GF-D8 (cell line): ENCODE data around the gene STX8.
A peak's percentile ranks its signal among the peaks of the same experiment; 100 is the strongest.
"Not testable (repeated sequence)": the region's sequence is repeated elsewhere in the genome, so short reads cannot be mapped to it uniquely, and the experiment has no call there.

ENCODE experiments used
- DNase-seq: peaks from one replicate; lab custom pipeline; 2025; lab: John Stamatoyannopoulos, UW

Gene STX8

GRCh38 chr17:9401434-9401833 is 174.2 kb downstream of the STX8 start:
- no peak for DNase-seq

DNA sequence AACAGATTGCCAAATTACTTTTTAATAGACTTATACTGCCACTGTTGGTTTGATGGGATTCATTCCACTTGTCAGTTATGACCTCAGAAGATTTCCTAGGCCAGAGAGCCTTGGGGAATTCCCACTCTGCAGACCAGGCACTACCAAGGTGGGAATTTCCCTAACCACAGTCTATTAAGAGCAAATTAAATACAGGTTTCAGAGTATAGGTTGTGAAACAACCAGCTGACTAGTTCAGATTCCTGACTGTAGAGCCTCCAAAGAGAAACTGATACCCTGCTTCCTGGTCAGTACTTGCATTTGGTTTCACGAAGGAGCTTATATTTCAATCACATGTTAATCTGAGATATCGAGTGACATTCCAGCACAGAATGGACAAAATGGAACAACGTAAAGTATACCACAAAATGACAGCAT is 186.5 kb downstream of the STX8 start:
- no peak for DNase-seq

DNA sequence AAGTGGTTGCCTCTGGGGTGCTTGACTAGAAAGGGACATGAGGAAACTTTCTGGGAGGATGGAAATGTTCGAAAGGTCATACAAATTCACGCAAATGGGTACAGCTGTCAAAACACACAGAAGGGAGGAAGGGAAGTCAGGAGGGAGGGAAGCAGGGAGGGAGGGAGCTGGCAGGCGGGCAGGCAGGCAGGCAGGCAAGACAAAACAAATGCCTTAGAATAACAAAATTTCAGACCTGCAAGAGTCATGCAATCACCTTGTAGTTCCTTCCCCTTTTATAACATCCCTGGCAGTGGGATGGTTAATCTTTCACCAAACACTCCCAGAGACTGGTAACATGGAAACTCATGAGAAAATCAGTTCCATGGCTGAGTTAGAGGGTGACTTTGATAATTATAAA is 189.2 kb downstream of the STX8 start:
- DNase-seq, result peak; percentile 3

- DNase-seq, result no peak
Measured at GRCh38 chr17:9383826-9384225, 191.8 kb downstream of the STX8 start.

GRCh38 chr17:9382626-9383025 is 193.0 kb downstream of the STX8 start:
- no peak for DNase-seq

DNA sequence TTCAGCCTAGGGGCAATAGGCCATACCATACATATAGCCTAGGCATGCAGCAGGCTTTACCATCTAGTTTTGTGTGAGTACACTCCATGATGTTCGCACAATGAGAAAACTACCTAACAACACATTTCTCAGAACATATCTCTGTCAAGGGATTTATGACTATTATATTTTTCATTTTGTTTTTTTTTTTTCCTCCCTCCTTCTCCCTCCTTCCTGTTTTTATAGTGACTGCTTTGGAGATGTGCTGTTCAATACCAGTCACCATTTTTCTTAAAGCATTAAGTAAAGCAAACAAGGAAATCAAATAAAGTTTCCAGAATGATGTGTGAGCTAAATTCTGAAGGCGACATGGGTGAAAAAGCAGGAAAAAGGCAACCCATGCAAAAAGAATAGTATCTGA is 194.6 kb downstream of the STX8 start:
- no peak for DNase-seq

DNA sequence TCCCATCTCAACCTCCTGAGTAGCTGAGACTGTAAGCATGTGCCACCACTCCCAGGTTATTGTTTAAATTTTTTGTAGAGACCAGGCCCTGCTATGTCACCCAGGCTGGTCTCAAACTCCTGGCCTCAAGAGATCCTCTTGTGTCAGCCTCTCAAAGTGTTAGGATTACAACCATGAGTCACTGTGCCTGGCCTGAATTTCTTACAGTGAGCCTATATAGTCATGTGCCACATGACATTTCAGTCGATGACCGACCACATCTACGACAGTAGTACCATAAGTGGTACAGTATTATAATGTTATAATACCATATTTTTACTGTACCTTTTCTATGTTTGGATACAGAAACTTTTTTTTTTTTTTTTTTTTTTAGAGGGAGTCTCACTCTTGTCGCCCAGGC is 195.3 kb downstream of the STX8 start:
- DNase-seq, result no peak

- not testable (repeated sequence) for DNase-seq
Measured at GRCh38 chr17:9376177-9376576, 199.4 kb downstream of the STX8 start.

GRCh38 chr17:9371019-9371418 is 204.6 kb downstream of the STX8 start:
- DNase-seq, result no peak

DNA sequence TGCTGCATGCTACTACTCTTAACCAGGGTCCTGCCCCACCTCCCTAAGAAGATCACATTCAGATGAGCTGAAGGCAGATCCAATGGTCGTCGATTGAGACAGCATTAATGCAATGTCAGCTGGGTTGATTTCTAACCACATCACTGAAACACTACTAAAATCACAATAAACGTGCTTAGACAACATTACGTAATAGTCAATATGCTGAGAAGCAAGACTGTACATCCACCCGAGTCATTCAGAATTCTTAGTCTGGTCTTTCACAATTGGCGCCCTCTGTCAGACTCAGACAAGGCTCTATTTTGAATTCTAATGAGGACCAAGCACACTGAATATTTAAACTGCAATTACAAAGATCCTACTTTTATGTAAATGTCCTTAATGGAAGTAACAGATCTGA is 205.2 kb downstream of the STX8 start:
- DNase-seq, result no peak

GRCh38 chr17:9368631-9369030 is 207.0 kb downstream of the STX8 start:
- DNase-seq, result no peak

GRCh38 chr17:9367156-9367555 is 208.5 kb downstream of the STX8 start:
- DNase-seq, result no peak

DNA sequence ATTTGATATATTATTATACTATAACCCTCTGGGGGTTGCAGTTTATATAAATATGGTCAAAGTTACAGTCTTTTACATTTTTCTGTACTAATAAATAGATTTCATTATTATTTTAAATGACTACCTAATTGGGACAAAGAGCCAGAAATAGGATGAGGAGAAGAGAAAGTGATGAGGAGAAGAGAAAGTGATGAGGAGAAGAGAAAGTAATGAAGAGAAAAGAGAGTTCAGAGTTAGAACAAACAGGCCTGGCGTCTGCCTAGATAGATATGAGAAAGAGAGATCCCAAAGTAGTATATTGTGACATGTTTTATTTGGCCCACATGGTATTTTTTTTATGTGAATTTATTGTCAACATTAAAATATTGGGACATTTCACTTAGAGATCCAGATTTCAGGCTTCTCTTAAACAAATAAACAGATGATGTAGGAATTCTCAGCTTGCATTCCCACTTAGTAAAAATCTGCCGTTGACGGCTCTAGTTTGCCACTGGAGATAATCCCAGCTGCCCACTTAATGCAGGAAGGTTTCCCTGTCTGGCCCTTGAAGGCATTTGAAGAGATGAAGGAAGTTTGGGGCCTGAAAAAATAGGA is 210.7 kb downstream of the STX8 start:
- DNase-seq, result no peak

DNA sequence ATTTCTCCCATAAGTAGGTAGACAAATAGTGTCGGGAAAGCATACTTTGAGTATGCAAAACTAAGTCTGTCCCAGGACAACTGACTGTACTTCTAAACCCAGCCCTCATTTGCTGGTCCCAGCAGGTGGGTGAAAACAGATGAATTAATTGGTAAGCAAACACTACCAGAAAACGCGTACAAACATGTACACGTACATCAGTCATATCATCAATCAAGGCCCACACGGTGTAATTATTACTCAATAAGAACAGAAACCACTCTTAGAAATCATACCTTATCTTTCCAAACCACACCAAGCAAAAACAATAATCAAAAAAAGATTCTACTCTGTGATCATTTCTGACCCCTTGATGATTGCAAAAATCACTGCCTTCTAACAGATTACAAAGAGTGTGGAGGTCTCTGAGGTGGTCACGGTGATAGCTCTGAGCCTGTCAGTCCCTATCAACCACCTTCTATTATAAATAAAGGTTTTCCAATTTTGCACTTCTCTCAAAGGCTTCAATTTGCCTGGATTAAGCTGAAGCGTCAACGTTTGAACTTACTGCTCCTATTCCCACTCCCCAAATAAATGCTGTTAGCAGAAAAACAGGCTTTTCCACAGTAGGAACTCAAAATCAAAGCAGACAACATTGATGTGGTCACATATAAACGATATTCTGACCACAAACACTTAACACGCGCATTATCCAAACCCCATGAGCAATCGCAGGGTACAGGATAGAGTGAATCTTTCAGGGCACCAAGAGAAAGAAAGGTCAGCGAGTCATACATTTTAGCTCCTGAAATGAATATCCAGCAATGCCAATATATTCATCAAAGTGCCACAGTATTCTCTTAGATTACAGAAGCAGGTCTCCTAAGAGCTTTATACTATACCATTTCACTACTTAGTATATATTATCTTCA is 211.9 kb downstream of the STX8 start:
- no peak for DNase-seq

DNA sequence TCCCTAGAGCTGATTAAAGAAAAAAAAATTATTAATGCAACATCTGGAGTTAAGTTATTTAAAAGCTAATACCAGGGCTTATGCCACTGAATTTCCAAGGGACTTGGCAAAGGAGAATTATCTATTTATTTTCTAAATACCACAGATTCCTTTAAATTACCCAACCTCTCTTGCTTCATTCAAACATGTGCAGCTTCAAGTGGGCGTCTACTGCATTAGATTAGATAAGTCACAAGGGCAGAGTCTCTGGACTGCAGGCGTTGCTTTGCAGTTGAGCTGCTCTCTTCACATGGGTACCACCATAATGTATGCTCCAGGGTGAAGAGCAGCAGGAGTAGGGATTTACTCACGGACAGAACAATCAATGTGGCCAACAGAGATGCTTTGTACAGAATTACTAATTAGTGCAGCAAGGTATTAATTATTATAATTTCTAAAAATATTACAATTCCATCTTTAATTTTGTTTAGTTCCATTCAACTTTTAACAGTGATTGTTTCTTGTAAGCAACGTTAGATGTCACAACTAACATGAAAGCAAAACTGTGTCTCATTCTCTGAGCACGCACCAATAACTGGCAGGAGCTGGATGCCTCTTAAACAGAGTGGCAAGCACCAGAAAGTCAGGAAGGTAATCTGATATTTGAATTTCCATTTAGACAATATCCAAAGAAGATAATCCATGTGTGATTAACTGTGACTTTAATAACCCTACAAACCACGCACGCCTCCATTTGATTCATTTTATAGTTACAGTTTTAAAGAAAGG is 214.2 kb downstream of the STX8 start:
- DNase-seq, result no peak

DNA sequence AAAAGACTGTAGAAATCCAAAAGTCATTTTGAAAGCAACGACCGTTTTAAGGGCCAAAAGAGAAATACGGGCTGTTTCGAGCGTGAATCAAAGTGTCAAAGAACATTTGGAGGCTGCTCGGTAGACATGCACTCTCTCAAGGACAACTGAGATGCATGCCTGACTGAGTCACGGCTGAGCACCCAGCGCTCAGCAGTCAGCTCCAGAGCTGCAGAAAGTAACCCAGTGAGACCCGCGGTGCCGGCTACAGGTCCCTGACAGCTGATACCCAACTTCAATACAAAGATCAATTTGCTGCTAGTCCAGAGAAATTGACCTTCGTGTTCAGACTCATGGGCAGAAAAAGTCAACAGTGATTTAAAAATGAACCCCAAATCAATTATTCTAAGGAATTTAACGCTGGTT is 214.9 kb downstream of the STX8 start:
- DNase-seq, result no peak

GRCh38 chr17:9356488-9356911 is 219.1 kb downstream of the STX8 start:
- no peak for DNase-seq

GRCh38 chr17:9355846-9356245 is 219.8 kb downstream of the STX8 start:
- DNase-seq, result no peak

GRCh38 chr17:9355231-9355630 is 220.4 kb downstream of the STX8 start:
- DNase-seq, result not testable (repeated sequence)

DNA sequence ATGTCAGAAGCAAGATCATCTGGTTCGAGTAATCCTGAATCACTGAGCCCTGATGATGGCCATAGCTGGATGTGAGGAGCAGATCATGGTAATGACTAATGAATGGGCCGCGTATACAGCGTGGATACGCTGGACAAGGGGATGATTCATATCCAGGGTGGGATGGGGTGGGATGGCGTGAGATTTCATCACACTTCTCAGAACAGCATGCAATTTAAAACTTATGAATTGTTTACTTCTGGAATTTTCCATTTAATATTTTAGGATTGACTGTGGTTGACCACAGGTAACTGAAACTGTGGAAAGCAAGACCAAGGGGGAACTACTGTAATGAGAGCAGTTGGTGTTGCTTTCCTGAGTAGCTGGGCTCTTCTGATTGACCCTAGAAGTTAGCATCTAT is 225.5 kb downstream of the STX8 start:
- DNase-seq, result no peak

- DNase-seq, result peak; percentile 70
Measured at GRCh38 chr17:9346296-9346926, 229.2 kb downstream of the STX8 start.

GRCh38 chr17:9343516-9343915 is 232.1 kb downstream of the STX8 start:
- no peak for DNase-seq
